Mesendoderm (in vitro differentiated cells): ENCODE data around the gene LRIG3.
"Not testable (repeated sequence)": the region's sequence is repeated elsewhere in the genome, so short reads cannot be mapped to it uniquely, and the experiment has no call there.

Source experiments
- DNase-seq: peaks from one replicate; pipeline ENCODE4 v3.0.0; 2013
- H2AK5ac ChIP-seq: 2 replicates; pipeline ENCODE4 v1.6.1; 2013; ENCODE audit warnings: low read length, inconsistent platforms
- H2BK120ac ChIP-seq: 2 replicates; pipeline ENCODE4 v1.6.1; 2013; ENCODE audit warnings: low read depth, mild to moderate bottlenecking, low read length, moderate library complexity, mixed read lengths
- H2BK15ac ChIP-seq: replicated peaks from 2 replicates; pipeline ENCODE4 v1.6.1; 2013; ENCODE audit warnings: low read depth, mild to moderate bottlenecking, moderate library complexity
- H2BK5ac ChIP-seq: 2 replicates; pipeline ENCODE4 v1.6.1; 2013; ENCODE audit warnings: low read length, inconsistent platforms
- H3K18ac ChIP-seq: 2 replicates; pipeline ENCODE4 v1.6.1; 2013; ENCODE audit warnings: mild to moderate bottlenecking, low read length, mixed read lengths
- H3K23ac ChIP-seq: one replicate; pipeline ENCODE4 v1.6.1; 2013; ENCODE audit warnings: low read length
- H3K27ac ChIP-seq: 2 replicates; pipeline ENCODE4 v1.5.1; 2013; ENCODE audit warnings: low read depth, mild to moderate bottlenecking, inconsistent platforms, low read length, moderate library complexity
- H3K27me3 ChIP-seq: 2 replicates; pipeline ENCODE4 v1.6.1; 2013; ENCODE audit warnings: low read length, control low read depth, mild to moderate bottlenecking, inconsistent platforms; ENCODE audit not compliant: insufficient read depth, poor library complexity
- H3K36me3 ChIP-seq: 2 replicates; pipeline ENCODE4 v1.6.1; 2013; ENCODE audit warnings: low read length, inconsistent platforms; ENCODE audit not compliant: control insufficient read depth, insufficient read depth
- H3K4ac ChIP-seq: one replicate; pipeline ENCODE4 v1.6.1; 2013; ENCODE audit warnings: low read depth, mild to moderate bottlenecking, low read length, moderate library complexity
- H3K4me1 ChIP-seq: 2 replicates; pipeline ENCODE4 v1.6.1; 2013; ENCODE audit warnings: low read depth, low read length, inconsistent platforms; ENCODE audit not compliant: control insufficient read depth
- H3K4me2 ChIP-seq: 2 replicates; pipeline ENCODE4 v1.6.1; 2013; ENCODE audit warnings: low read length
- H3K4me3 ChIP-seq: 2 replicates; pipeline ENCODE4 v1.5.1; 2013; ENCODE audit warnings: mild to moderate bottlenecking, low read length
- H3K56ac ChIP-seq: one replicate; pipeline ENCODE4 v1.6.1; 2013; ENCODE audit warnings: low read length
- H3K79me1 ChIP-seq: 2 replicates; pipeline ENCODE4 v1.6.1; 2013; ENCODE audit warnings: low read length, inconsistent platforms
- H3K79me2 ChIP-seq: 2 replicates; pipeline ENCODE4 v1.6.1; 2013; ENCODE audit warnings: mild to moderate bottlenecking, low read length; ENCODE audit not compliant: control insufficient read depth, insufficient read depth
- H3K9ac ChIP-seq: 2 replicates; pipeline ENCODE4 v1.6.1; 2013; ENCODE audit warnings: low read length, inconsistent platforms
- H4K5ac ChIP-seq: one replicate; pipeline ENCODE4 v1.6.1; 2013; ENCODE audit warnings: low read length
- H4K8ac ChIP-seq: one replicate; pipeline ENCODE4 v1.6.1; 2013; ENCODE audit warnings: low read depth, mild to moderate bottlenecking, control low read depth, low read length, moderate library complexity
- WGBS: extraction: QIAGEN DNeasy Blood & Tissue Kit; methylation state at CpG from one replicate; pipeline ENCODE4 v1.1.7; 2013; ENCODE audit warnings: low lambda C conversion rate, missing lambda C conversion rate; ENCODE audit not compliant: insufficient coverage; ENCODE audit errors: extremely low coverage; 5-methylcytosine and 5-hydroxymethylcytosine counted together

The LRIG3 gene

GRCh38 chr12:58914457-58914856 lies 5.8 kb downstream of the LRIG3 start:
- no peak overlapping the region for H3K9ac ChIP-seq
- no peak overlapping the region for H2AK5ac ChIP-seq
- H3K36me3 ChIP-seq, result no peaks in the 10 kb centered on the region
- no peak overlapping the region for H4K8ac ChIP-seq
- H3K27ac ChIP-seq, result no peak overlapping the region
- no peak overlapping the region for H3K4me3 ChIP-seq
- WGBS, result no CpG with 5 or more reads among the region's 2 CpGs
- H2BK5ac ChIP-seq, result no peak overlapping the region
- H3K79me1 ChIP-seq, result peaks cover 6% of the 10 kb centered on the region
- H3K27me3 ChIP-seq, result no peaks in the 10 kb centered on the region
- peaks cover 20% of the 10 kb centered on the region for H3K79me2 ChIP-seq
- peaks cover 5% of the 10 kb centered on the region for H3K4me1 ChIP-seq
- no peak overlapping the region for H3K56ac ChIP-seq
- no peak overlapping the region for H3K23ac ChIP-seq
- H4K5ac ChIP-seq, result no peak overlapping the region
- H2BK15ac ChIP-seq, result no peak overlapping the region
- DNase-seq, result no peak
- H3K4ac ChIP-seq, result no peak overlapping the region
- H2BK120ac ChIP-seq, result no peak overlapping the region
- no peak overlapping the region for H3K4me2 ChIP-seq
- H3K18ac ChIP-seq, result peak overlapping the region; percentile 28

GRCh38 chr12:58907391-58907790 lies 12.9 kb downstream of the LRIG3 start:
- H4K8ac ChIP-seq, result no peak overlapping the region
- H2BK5ac ChIP-seq, result no peak overlapping the region
- no peak overlapping the region for H2BK15ac ChIP-seq
- no peak for DNase-seq
- no peak overlapping the region for H2AK5ac ChIP-seq
- H3K79me2 ChIP-seq, result peaks cover 2% of the 10 kb centered on the region
- peaks cover 1% of the 10 kb centered on the region for H3K4me1 ChIP-seq
- no peak overlapping the region for H3K4me2 ChIP-seq
- no peak overlapping the region for H3K4ac ChIP-seq
- H3K18ac ChIP-seq, result no peak overlapping the region
- no peak overlapping the region for H3K23ac ChIP-seq
- H3K9ac ChIP-seq, result no peak overlapping the region
- H3K4me3 ChIP-seq, result no peak overlapping the region
- H2BK120ac ChIP-seq, result no peak overlapping the region
- WGBS, result no CpG with 5 or more reads among the region's 4 CpGs
- H3K27ac ChIP-seq, result no peak overlapping the region
- peaks cover 18% of the 10 kb centered on the region for H3K79me1 ChIP-seq
- no peak overlapping the region for H3K56ac ChIP-seq
- no peaks in the 10 kb centered on the region for H3K27me3 ChIP-seq
- H4K5ac ChIP-seq, result no peak overlapping the region
- H3K36me3 ChIP-seq, result peaks cover 5% of the 10 kb centered on the region

GRCh38 chr12:58906917-58907316 lies 13.4 kb downstream of the LRIG3 start:
- Histone ChIP-seq H3K9ac (no peak overlapping the region), H2AK5ac (peak overlapping the region; percentile 61), H2BK15ac (no peak overlapping the region), H3K27ac (no peak overlapping the region), H2BK120ac (no peak overlapping the region), H3K27me3 (no peaks in the 10 kb centered on the region), H3K4me2 (no peak overlapping the region), H3K79me2 (peaks cover 2% of the 10 kb centered on the region), H3K23ac (no peak overlapping the region), H3K79me1 (peaks cover 18% of the 10 kb centered on the region), H2BK5ac (no peak overlapping the region), H4K8ac (no peak overlapping the region), H3K4ac (no peak overlapping the region), H3K56ac (no peak overlapping the region), H3K36me3 (peaks cover 5% of the 10 kb centered on the region), H3K18ac (no peak overlapping the region), H4K5ac (no peak overlapping the region), H3K4me3 (no peak overlapping the region), H3K4me1 (peaks cover 1% of the 10 kb centered on the region)
- no CpG with 5 or more reads among the region's 3 CpGs for WGBS
- no peak for DNase-seq

- H4K5ac ChIP-seq, result no peak overlapping the region
- H3K4ac ChIP-seq, result no peak overlapping the region
- H3K79me2 ChIP-seq, result peaks cover 2% of the 10 kb centered on the region
- no peak overlapping the region for H4K8ac ChIP-seq
- H3K27ac ChIP-seq, result no peak overlapping the region
- H2BK15ac ChIP-seq, result no peak overlapping the region
- no peak overlapping the region for H2BK120ac ChIP-seq
- no peak overlapping the region for H3K18ac ChIP-seq
- H3K79me1 ChIP-seq, result peaks cover 16% of the 10 kb centered on the region
- no peak overlapping the region for H2AK5ac ChIP-seq
- peaks cover 5% of the 10 kb centered on the region for H3K36me3 ChIP-seq
- WGBS, result no CpG with 5 or more reads among the region's 9 CpGs
- H3K4me1 ChIP-seq, result no peaks in the 10 kb centered on the region
- H3K4me3 ChIP-seq, result no peak overlapping the region
- no peak overlapping the region for H3K9ac ChIP-seq
- no peak for DNase-seq
- no peak overlapping the region for H3K4me2 ChIP-seq
- no peaks in the 10 kb centered on the region for H3K27me3 ChIP-seq
- no peak overlapping the region for H3K56ac ChIP-seq
- no peak overlapping the region for H3K23ac ChIP-seq
- no peak overlapping the region for H2BK5ac ChIP-seq
Observed at GRCh38 chr12:58905422-58905821, 14.9 kb downstream of the LRIG3 start.

GRCh38 chr12:58902726-58903125 lies 17.6 kb downstream of the LRIG3 start:
- H3K27me3 ChIP-seq, H3K79me2 ChIP-seq, H3K4me1 ChIP-seq, H3K18ac ChIP-seq, DNase-seq, H4K8ac ChIP-seq, H3K9ac ChIP-seq, H3K4ac ChIP-seq, H3K4me3 ChIP-seq, H2AK5ac ChIP-seq, H3K27ac ChIP-seq, H2BK120ac ChIP-seq, H4K5ac ChIP-seq, H3K36me3 ChIP-seq, H2BK15ac ChIP-seq, H3K23ac ChIP-seq, H3K56ac ChIP-seq, H3K4me2 ChIP-seq, H2BK5ac ChIP-seq: not testable (repeated sequence)
- peaks cover 13% of the 10 kb centered on the region for H3K79me1 ChIP-seq
- WGBS, result no CpG with 5 or more reads among the region's 1 CpG

GRCh38 chr12:58901664-58902063 lies 18.6 kb downstream of the LRIG3 start:
- H3K27me3 ChIP-seq, result no peaks in the 10 kb centered on the region
- no peak overlapping the region for H4K5ac ChIP-seq
- H3K79me2 ChIP-seq, result no peaks in the 10 kb centered on the region
- H3K36me3 ChIP-seq, result peaks cover 2% of the 10 kb centered on the region
- H4K8ac ChIP-seq, result no peak overlapping the region
- no peak for DNase-seq
- no peak overlapping the region for H3K4me2 ChIP-seq
- H3K4ac ChIP-seq, result no peak overlapping the region
- H3K9ac ChIP-seq, result no peak overlapping the region
- no peak overlapping the region for H2BK5ac ChIP-seq
- H2AK5ac ChIP-seq, result no peak overlapping the region
- H3K27ac ChIP-seq, result no peak overlapping the region
- no CpG with 5 or more reads among the region's 5 CpGs for WGBS
- H3K4me1 ChIP-seq, result no peaks in the 10 kb centered on the region
- no peak overlapping the region for H2BK120ac ChIP-seq
- no peak overlapping the region for H3K23ac ChIP-seq
- H3K18ac ChIP-seq, result no peak overlapping the region
- H3K79me1 ChIP-seq, result peaks cover 6% of the 10 kb centered on the region
- H3K4me3 ChIP-seq, result no peak overlapping the region
- no peak overlapping the region for H3K56ac ChIP-seq
- no peak overlapping the region for H2BK15ac ChIP-seq
